ENCODE results near the gene AIFM2. TPM values are rescaled to one million over a fixed set of nuclear protein-coding genes. Genes with fewer than 3 reads are reported as not detected.

The AIFM2 gene
- total RNA-seq, 2 experiments from 2014 or later: 3.0 to 3.3 TPM

DNA sequence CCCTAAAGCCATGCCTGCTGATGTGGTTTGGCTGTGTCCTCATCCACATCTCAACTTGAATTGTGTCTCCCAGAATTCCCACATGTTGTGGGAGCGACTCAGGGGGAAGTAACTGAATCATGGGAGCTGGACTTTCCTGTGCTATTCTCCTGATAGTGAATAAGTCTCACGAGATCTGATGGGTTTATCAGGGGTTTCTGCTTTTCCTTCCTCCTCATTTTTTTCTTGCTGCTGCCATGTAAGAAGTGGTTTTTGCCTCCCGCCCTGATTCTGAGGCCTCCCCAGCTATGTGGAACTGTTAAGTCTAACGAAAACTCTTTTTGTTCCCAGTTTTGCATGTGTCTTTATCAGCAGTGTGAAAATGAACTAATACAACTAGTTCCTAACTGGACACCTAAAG is 68.1 kb downstream of the AIFM2 start:
- Mint-ChIP-seq H3K4me1 (ENCODE audit: low read depth) (no peaks in the 10 kb centered on the region), H3K4me3 (no peak overlapping the region), H3K36me3 (ENCODE audit: low read depth) (no peaks in the 10 kb centered on the region), H3K27ac (no peak overlapping the region), H3K9me3 (no peaks in the 10 kb centered on the region), H3K27me3 (ENCODE audit: low read depth) (no peaks in the 10 kb centered on the region)
- DNase-seq: no peak
- CTCF ChIA-PET: no interaction called here
- intact Hi-C loops (cut with micrococcal nuclease): no loop called here

DNA sequence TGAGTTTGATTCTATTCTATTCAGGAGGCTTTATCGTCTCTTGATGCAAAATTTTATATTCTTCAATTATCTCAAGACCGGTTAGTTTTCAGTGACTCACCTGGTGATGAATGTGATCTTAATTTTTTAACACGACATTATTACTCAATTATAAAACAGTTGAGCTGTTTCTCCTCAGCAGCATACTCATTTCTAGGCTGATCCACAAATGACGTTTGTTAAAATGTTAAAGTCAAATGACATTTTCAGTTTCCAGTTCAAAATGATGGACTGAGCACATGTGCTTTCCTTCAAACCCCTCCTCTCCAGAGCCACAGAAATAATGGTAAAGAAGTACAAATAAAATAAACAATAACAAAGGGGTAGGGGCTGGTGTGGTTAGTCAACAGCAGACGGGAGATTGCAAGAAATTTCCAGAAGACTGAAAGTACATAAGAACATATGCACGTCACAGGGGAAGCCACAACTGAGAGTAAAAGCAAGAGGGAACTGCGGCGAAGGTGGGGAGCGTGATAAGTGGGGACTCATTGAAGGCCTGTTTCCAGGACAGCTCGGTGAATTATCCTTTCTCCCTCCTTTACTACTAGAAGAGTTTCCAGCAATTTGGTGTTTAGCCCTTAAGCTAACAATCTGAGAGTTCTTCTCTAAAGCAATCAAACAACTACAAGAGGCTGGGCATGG is 69.1 kb downstream of the AIFM2 start:
- H3K9me3 Mint-ChIP-seq: no peaks in the 10 kb centered on the region
- no peak overlapping the region for H3K27ac Mint-ChIP-seq
- no peaks in the 10 kb centered on the region for H3K4me1 Mint-ChIP-seq (ENCODE audit: low read depth)
- no peak for DNase-seq
- intact Hi-C loops (cut with micrococcal nuclease): no loop called here
- H3K4me3 Mint-ChIP-seq: no peak overlapping the region
- H3K36me3 Mint-ChIP-seq (ENCODE audit: low read depth): no peaks in the 10 kb centered on the region
- CTCF ChIA-PET: no interaction called here
- no peaks in the 10 kb centered on the region for H3K27me3 Mint-ChIP-seq (ENCODE audit: low read depth)

Other genes starting within 250 kb of the AIFM2 start
- 1 to 10 TPM; 2.7 to 3.2 TPM for gene MACROH2A2, start 80.0 kb downstream of the AIFM2 start, total RNA-seq
- 10 to 100 TPM; 12.5 to 13.0 TPM for gene TYSND1, start 13.9 kb upstream of the AIFM2 start, total RNA-seq
- 100 to 1,000 TPM; 101 to 109 TPM for gene SAR1A, start 37.7 kb upstream of the AIFM2 start, total RNA-seq
- 100 to 1,000 TPM; 392 to 408 TPM for gene PPA1, start 100.6 kb upstream of the AIFM2 start, total RNA-seq
- not detected for gene NPFFR1, start 151.2 kb upstream of the AIFM2 start, total RNA-seq
- gene LRRC20, start 249.8 kb upstream of the AIFM2 start, total RNA-seq: 10 to 100 TPM in 1 of 2 experiments, 1 to 10 TPM in 1; 8.6 to 10.7 TPM